Measurements from ENCODE around the gene THBS3. TPM values are rescaled to one million over a fixed set of nuclear protein-coding genes. Genes with fewer than 3 reads are reported as not detected.
A peak's percentile ranks its signal among the peaks of the same experiment; 100 is the strongest.
"Not testable (repeated sequence)": the region's sequence is repeated elsewhere in the genome, so short reads cannot be mapped to it uniquely, and the experiment has no call there.

The THBS3 gene
- total RNA-seq, 1 experiment from 2014 or later, result 11.3 TPM

GRCh38 chr1:155174324-155175280 is 33.1 kb downstream of the THBS3 start:
- DNase-seq (ENCODE audit: low spot score), result no peak

- peak; percentile 74 for DNase-seq (ENCODE audit: low spot score)
Observed at GRCh38 chr1:155173478-155174323, 34.0 kb downstream of the THBS3 start, which contains the start of gene TRIM46. Gene TRIM46 (plus strand): TSS chr1:155173849. CDS start chr1:155173967, 118 bp downstream.

GRCh38 chr1:155172732-155173477 is 34.8 kb downstream of the THBS3 start, which contains the start of gene KRTCAP2:
Gene KRTCAP2 (minus strand): TSS chr1:155173304. CDS start chr1:155173224, 80 bp downstream.
- peak; percentile 99 for DNase-seq (ENCODE audit: low spot score)

DNA sequence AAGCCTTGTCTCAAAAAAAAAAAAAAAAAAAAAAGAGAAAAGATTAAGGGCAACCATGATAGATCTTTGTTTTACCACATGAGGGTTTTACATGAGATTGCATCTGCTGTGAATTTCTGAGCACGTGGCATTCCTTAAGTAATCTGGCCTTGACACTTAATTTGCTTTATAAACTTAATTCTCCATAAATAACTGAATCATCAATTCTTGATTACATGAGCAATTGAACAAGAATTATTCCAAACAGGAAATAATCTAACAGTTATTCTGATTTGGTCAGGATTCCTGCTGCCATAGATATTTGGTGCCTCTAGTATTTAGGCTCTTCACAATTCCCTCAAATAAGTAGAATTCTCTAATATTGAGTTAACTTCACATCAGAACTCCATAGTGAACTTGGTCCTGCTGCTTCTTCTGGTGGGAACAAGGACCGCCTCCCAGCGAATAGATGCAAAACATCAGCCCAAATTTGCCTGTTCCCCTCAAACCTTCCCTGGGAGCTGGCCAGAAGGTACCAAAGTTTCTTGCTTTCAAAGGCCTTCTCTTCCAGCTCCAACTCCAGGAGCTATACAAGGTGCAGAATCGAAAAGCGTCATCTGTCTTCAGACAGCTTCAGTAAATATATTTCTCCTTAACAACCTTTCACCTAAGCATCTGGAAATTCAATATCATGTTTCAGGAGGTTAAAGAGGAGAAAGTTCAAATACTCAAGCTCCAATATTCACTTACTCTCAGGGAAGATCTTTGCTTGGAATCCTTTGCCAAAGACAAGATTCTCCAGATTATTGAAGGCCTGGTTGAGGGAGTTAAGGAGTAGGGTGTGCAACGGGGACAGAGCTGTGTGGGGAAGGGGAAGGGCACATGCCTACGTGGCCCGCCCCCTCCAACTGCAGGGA is 35.6 kb downstream of the THBS3 start:
- DNase-seq (ENCODE audit: low spot score), result no peak

GRCh38 chr1:155170806-155171205 is 36.9 kb downstream of the THBS3 start:
- DNase-seq (ENCODE audit: low spot score), result no peak

GRCh38 chr1:155170101-155170785 is 37.5 kb downstream of the THBS3 start:
- DNase-seq (ENCODE audit: low spot score), result no peak

DNA sequence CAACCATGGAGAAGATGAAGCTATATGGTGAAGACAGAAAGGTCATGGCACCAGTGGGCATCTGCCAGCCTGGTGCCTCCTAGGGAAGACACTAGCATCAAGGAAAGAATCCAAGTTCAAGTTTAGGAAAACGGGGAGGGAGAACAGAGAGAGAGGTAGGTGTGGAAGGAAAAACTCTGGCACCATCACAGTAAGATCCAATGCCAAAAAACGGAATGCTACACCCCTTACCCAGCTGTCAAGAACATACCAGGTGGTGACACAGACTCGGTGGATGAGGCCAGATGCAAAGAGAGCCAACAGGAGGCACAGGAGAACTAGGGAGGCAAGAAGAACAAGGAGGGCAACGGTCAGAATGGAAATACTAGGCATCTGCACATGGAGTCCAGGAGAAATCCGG is 38.2 kb downstream of the THBS3 start:
- DNase-seq (ENCODE audit: low spot score), result no peak

DNA sequence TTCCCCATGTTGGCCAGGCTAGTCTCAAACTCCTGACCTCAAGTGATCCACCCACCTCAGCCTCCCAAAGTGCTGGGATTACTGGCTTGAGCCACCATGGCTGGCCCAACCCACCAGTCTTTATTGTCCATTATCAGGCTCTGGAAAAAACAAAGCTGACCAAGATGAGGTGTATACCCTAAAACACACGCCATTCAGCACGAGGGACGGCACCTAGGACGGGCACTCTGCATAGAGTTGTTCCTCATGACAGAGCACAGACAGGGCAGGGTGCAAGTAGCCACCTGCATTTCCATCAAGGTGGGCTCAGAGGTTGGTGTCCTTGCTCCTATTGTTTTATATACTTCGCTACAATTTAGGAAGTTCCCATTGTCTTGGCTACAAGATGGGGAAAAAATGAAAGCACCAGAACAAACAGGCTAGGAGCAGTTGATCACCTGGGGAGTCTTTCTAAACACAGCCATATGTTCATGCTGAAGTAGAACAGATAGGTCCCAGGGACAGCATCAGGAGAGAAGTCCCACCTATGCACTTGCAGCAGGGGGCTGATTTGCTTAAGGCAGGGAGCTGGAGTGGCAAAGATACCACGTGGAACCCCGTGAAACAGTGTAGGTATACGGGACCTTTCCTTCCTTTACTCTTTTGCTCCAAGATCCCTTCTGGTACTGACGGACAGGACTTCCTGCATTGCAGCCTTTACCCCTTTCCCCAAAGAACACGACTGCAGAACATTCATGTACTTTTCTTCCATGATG is 39.1 kb downstream of the THBS3 start:
- DNase-seq (ENCODE audit: low spot score), result no peak

GRCh38 chr1:155168105-155168445 is 39.6 kb downstream of the THBS3 start:
- DNase-seq (ENCODE audit: low spot score), result not testable (repeated sequence)

GRCh38 chr1:155167166-155168104 is 40.3 kb downstream of the THBS3 start:
- peak; percentile 81 for DNase-seq (ENCODE audit: low spot score)

DNA sequence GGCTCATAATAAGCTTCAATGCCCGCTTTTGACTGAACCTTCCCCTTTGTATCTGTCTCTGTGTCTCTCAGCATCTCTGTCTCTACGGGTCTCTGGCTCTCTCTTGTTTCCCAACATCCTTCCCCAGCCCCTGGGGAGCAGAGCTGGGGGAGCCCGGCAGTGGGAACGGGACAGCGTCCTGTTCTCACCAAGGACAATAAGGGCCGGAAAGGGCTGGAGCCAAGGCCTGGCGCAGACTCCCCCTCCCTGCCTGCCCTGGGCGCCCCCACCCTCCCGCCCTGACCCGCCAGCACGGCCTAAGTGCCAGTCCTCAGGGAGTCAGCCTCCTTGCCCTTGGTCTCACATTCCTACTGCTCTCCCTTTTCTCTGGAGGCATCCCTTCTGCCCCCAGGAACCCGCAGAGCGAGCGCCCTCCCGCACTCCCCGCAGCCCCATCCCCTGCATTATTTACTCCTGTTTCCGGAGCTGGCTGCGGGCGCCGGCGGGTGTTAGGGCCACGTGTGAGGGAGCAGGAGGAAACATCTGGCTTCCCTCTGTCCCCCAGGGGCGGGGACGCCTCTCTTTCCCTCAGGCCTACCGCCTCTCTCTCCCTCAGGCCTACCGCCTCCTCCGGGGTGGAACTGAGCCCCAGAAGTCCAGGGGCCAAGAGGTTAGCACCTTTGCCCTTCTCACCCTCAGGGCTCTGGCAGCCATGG is 41.1 kb downstream of the THBS3 start:
- no peak for DNase-seq (ENCODE audit: low spot score)

GRCh38 chr1:155166051-155166470 is 41.6 kb downstream of the THBS3 start:
- no peak for DNase-seq (ENCODE audit: low spot score)

- DNase-seq (ENCODE audit: low spot score), result not testable (repeated sequence)
Observed at GRCh38 chr1:155164625-155165024, 43.1 kb downstream of the THBS3 start.

- not testable (repeated sequence) for DNase-seq (ENCODE audit: low spot score)
Observed at GRCh38 chr1:155163785-155164184, 43.9 kb downstream of the THBS3 start.

GRCh38 chr1:155162631-155163030 is 45.1 kb downstream of the THBS3 start:
- DNase-seq (ENCODE audit: low spot score), result not testable (repeated sequence)

- no peak for DNase-seq (ENCODE audit: low spot score)
Observed at GRCh38 chr1:155160128-155160527, 47.6 kb downstream of the THBS3 start.

- DNase-seq (ENCODE audit: low spot score), result no peak
Observed at GRCh38 chr1:155158991-155159390, 48.7 kb downstream of the THBS3 start.

Measured in A172 (cell line).